Activated CD4-positive, alpha-beta memory T cell treated with anti-CD3 and anti-CD28 coated beads, Interleukin-2, amount 10 ng/mL, durations not matched to agents 7 days and 5 days (primary cell): ENCODE data around the gene SNRPD3. TPM values are rescaled to one million over a fixed set of nuclear protein-coding genes. Genes with fewer than 3 reads are reported as not detected.
"Not testable (repeated sequence)": the region's sequence is repeated elsewhere in the genome, so short reads cannot be mapped to it uniquely, and the experiment has no call there.

ENCODE experiments used
- CTCF ChIA-PET: fragments of 350-600 bp; sonication (Branson Sonifier 250); formaldehyde crosslinking; loops from one replicate; lab custom pipeline; 2021; ENCODE audit warnings: antibody characterized with exemption, inconsistent platforms; lab: Charles Lee
- POLR2A ChIA-PET: fragments of 350-600 bp; sonication (Branson Sonifier 250); formaldehyde crosslinking; loops from one replicate; lab custom pipeline; 2021; ENCODE audit warnings: antibody characterized with exemption; lab: Charles Lee
- DNase-seq: peaks from one replicate; pipeline ENCODE4 v3.0.0-alpha.2; 2020
- H3K27ac Mint-ChIP-seq: one replicate; pipeline ENCODE4 v1.8.0; 2021; ENCODE audit warnings: mild to moderate bottlenecking, mixed read lengths
- H3K27me3 Mint-ChIP-seq: one replicate; pipeline ENCODE4 v1.8.0; 2021; ENCODE audit warnings: mixed read lengths
- H3K36me3 Mint-ChIP-seq: one replicate; pipeline ENCODE4 v1.8.0; 2021; ENCODE audit warnings: low read depth, mixed read lengths
- H3K4me1 Mint-ChIP-seq: one replicate; pipeline ENCODE4 v1.8.0; 2021; ENCODE audit warnings: mixed read lengths
- H3K4me3 Mint-ChIP-seq: one replicate; pipeline ENCODE4 v1.8.0; 2021; ENCODE audit warnings: mild to moderate bottlenecking, mixed read lengths
- H3K9me3 Mint-ChIP-seq: one replicate; pipeline ENCODE4 v1.8.0; 2021; ENCODE audit warnings: mixed read lengths
- total RNA-seq, 2 experiments: library from RNA; stranded (reverse); gene quantifications; one replicate each; pipeline ENCODE4 v1.2.3, GENCODE V29; 2021

SNRPD3 gene
- total RNA-seq, 2 experiments from 2014 or later = 87.1 to 93.5 TPM

DNA sequence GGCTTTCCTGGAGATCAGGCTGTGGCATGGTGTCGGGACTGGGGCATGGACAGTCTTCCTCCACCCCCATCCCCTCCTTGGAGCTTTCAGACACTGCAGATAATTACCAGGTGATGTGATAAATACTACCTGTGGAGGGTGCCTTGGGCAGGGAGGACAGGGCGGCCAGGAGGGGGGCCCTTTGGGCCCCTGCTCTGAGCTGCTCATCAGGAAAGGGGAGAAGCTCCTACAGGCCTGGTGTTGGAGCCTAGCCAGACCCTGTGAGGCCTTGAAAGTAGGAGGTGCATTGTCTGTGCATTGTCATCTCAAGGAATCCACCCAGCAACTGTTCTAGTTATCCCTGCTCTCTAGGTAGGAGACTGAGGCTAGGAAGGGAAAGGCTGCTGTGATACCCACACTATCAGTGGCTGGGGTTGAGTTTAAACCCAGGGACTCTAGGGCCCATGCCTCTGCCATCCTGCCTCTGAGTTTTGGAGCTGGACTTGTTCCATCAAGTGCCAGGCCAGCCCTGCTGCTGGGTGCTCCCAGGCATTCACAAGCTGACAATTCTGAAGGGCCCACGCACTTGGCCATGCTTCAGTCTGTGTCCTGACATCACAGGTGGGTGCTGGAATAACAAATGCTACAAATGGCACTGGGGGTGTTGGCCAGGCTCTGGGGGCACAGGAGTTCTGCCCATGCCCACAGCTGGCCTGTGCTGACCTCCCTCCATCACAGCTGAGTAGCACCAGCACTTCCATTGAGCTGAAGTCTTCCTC is 44.3 kb downstream of the SNRPD3 start:
- DNase-seq, H3K27me3 Mint-ChIP-seq, H3K9me3 Mint-ChIP-seq, H3K36me3 Mint-ChIP-seq, H3K27ac Mint-ChIP-seq, H3K4me3 Mint-ChIP-seq, CTCF ChIA-PET: not testable (repeated sequence)
- H3K4me1 Mint-ChIP-seq = peaks cover 46% of the 10 kb centered on the region
- POLR2A ChIA-PET = interaction anchor here (2.3 kb wide), 1 partner anchor 45 kb away, joined by 6 read pairs; the partner anchor contains the start of gene GUCD1

DNA sequence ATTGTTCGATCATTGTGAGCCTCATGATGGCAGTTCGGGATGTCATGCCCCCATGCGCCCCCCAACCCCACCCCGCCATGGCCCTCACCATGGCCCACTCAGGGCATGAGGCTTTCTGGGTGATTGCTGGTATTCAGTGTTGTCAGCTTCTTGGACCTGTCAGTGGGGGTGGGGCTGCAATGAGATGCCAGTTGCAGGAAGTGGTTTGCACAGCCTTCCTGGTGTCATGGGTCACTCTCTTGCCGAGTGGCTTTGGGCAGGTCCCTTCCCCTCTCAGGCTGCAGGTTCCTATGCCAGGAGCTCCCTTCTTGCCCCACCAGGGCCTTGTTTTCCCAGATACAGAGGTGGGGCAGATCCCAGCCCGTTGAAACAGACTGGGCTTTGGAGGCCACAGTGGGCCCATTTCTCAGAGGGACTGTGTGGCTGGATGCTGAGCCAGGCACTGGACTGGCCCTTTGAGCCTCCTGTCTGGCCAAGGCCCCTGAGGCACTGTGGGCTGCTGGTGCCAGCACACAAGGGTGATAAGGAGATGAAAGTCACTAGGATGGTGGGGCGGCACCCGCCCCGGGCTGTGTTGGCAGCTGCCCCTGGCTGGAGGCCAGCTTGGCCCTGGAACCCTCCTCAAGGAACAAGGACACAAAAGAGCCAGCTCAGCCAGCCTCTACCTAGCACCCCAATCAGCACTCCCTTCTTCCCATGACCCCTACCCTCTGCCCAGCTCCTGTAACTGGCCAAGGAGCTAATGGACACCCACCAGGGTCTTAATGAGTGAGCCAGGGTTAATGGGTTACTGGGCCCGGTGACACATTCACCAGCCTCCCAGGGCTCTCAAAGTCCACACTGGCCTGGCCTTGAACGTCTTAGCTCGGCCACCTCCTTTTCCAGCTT is 45.7 kb downstream of the SNRPD3 start:
- Mint-ChIP-seq H3K27me3 (no peaks in the 10 kb centered on the region), H3K36me3 (no peaks in the 10 kb centered on the region), H3K4me1 (peaks cover 50% of the 10 kb centered on the region), H3K4me3 (no peak overlapping the region), H3K27ac (peak overlapping the region; percentile 63), H3K9me3 (no peaks in the 10 kb centered on the region)
- CTCF ChIA-PET = interaction anchor here (0.5 kb wide), 1 partner anchor 455 kb away, joined by 3 read pairs; no protein-coding TSS in a partner anchor
- peak; percentile 63 for DNase-seq
- POLR2A ChIA-PET = interaction anchor here (0.7 to 2.3 kb wide), 3 partner anchors 9 to 48 kb away, joined by 4 to 6 read pairs (median 5); partner anchors contain the start of genes GUCD1 and LRRC75B

DNA sequence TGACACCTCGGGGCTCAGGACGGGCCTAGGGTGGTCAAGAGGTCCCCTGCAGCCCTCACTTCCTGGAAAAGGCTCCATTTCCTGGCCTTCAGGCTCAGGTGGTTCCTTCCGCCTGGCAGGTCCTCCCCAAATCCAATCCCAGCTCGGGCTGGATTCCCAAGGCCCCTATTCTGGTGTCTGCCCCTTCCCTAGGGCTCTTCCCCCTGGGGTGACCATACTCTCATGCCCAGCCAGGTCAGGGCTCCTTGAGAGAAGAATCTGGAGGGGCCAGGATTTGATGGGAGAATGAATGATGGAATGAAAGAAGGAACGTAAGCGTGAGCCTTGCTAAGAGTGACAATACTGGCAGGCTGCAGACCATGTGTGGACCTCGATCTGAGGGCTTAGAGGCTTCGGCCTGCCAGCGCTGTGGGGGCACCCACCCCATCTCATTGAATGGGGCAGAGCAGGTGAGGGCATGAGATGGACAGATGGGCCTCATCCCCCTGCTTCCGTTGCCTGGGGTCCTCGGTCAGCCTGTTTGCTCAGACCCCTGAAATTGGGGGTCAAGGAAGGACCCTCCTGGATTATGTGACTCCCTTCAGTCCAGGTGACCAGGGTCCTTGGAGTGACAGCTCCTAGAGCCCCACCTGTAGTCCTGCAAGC is 46.4 kb downstream of the SNRPD3 start:
- H3K27ac Mint-ChIP-seq = peak overlapping the region; percentile 16
- H3K36me3 Mint-ChIP-seq, H3K9me3 Mint-ChIP-seq, CTCF ChIA-PET, DNase-seq, H3K27me3 Mint-ChIP-seq, H3K4me3 Mint-ChIP-seq: not testable (repeated sequence)
- POLR2A ChIA-PET = interaction anchor here (0.7 to 1.5 kb wide), 2 partner anchors 9 to 49 kb away, joined by 4 to 5 read pairs; partner anchors contain the start of gene LRRC75B
- H3K4me1 Mint-ChIP-seq = peaks cover 51% of the 10 kb centered on the region

DNA sequence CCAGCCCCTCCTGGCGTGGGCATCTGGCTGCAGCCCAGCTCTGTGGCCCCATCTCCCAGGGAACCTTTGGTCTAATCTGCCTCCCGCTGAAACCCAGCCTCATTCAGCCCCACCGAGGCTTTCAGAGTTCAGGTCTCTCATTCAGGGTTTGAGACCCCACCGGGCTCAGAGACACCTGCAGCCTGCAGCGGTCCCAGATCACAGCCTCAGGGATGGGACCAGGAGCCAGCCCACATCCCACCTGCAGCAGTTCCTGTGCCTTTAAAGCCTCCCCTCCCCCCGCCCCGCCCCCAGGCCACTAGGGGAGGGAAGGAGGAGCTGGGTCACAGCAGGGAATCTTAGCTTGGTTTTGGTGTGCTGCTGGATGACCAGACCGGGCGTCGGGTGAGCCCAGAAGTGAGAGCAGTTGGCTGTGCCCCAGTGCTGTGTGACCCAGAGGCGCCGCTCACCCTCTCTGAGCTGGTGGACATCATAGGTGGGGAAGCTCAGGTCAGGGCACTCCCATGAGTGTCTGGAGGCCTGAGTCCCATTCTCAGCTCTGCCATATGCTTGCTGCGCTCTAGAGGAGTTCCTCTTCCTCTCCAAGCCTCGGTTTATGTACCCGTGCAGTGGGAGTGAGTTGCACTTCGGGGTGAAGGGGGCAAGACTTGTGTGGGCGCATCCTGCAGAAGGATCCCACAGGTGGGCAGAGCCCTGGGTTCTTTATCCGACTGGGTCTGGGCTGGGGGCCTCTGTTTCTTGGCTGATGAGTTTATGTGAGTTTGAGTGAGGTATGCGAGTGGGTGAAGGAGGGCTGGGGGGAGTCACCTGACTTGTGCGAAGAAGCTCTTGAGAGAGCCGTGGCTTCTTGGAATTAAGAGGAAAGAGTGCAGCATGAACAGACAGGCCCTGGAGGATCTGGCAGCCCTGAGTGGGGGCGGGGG is 47.3 kb downstream of the SNRPD3 start, which contains the start of gene GGT1:
Gene GGT1, plus strand, starts transcription at position 347 of the 923 bp plus-strand sequence. CDS start 7,889 bp downstream, outside the sequence.
- CTCF ChIA-PET = not testable (repeated sequence)

DNA sequence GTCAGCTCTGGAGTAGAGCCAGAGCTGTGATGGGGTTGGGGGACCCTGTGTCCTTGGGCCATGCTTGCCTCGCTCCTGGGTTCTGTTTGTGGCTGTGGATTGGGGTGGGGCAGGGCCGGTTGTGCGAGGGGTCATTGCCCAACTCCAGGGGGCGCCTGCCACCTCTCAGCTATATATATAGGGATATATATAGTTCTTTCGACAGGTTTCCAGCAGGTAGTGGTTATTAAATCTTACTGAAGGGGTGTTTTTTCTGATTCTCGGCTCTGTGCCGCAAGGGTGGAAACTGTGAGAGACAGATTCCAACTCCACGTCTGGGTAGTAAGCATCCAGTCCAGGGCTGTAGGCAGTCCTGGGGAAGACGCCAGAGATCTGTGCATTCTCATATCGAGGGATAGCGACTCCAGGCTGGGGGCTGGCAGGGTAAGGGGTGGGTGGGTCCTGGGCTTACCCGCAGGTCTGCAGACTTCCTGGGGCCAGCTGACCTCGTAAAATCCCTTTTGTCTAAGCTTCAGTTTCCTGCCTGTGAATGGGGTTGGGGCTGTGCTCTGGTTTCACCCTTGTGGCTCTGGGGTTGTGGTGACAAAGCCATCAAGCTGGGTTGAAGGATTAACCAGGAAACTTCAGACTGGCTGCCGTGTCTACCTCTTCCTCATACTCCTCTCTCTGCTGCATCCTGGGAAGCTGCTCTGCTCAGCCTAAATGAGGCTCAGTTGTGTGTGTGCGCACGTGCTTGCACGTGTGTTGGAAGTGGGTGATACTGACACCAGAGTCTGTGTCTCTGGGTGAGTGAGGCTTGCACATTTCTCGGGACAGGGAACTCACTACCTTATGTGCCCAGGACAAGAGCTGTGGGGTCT is 48.2 kb downstream of the SNRPD3 start:
- H3K36me3 Mint-ChIP-seq, H3K27me3 Mint-ChIP-seq, H3K9me3 Mint-ChIP-seq, CTCF ChIA-PET: not testable (repeated sequence)
- POLR2A ChIA-PET = interaction anchor here (1.0 kb wide), 1 partner anchor 49 kb away, joined by 3 read pairs; the partner anchor contains the start of gene GUCD1
- DNase-seq = peak; percentile 43
- H3K4me1 Mint-ChIP-seq = peaks cover 66% of the 10 kb centered on the region
- H3K4me3 Mint-ChIP-seq = peak overlapping the region; percentile 57
- peak overlapping the region; percentile 86 for H3K27ac Mint-ChIP-seq

More for the DNA sequence above, 47.3 kb downstream of the SNRPD3 start, which contains the start of gene GGT1:
- Mint-ChIP-seq H3K27ac (peak within 1 kb of the TSS; percentile 86), H3K4me1 (peaks cover 57% of the 10 kb centered on the region), H3K4me3 (peak within 1 kb of the TSS; percentile 57)
- H3K36me3 Mint-ChIP-seq, H3K9me3 Mint-ChIP-seq, H3K27me3 Mint-ChIP-seq, POLR2A ChIA-PET, DNase-seq: not testable (repeated sequence)

DNA sequence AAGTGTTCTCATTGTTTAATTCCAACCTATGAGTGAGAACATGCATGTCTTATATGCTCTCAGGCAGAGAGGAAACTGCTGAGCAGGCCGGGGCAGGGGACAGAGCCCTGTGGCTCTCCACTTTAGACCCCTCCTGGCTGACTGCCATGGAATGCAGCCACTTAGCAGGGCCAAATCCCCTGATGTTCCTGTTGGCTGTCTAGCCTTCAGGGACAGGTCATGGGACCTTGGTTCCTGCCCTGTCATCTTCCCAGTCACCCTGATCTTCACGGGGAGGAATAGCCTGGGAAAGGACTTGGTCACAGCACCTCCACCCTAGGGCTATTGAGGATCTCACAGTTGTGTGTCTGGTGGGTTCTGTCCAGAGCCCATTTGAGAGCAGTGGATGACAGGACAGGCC is 50.5 kb downstream of the SNRPD3 start:
- H3K36me3 Mint-ChIP-seq, DNase-seq, POLR2A ChIA-PET, H3K4me3 Mint-ChIP-seq, H3K27me3 Mint-ChIP-seq, CTCF ChIA-PET, H3K9me3 Mint-ChIP-seq: not testable (repeated sequence)
- H3K4me1 Mint-ChIP-seq = peaks cover 55% of the 10 kb centered on the region
- H3K27ac Mint-ChIP-seq = peak overlapping the region; percentile 63

DNA sequence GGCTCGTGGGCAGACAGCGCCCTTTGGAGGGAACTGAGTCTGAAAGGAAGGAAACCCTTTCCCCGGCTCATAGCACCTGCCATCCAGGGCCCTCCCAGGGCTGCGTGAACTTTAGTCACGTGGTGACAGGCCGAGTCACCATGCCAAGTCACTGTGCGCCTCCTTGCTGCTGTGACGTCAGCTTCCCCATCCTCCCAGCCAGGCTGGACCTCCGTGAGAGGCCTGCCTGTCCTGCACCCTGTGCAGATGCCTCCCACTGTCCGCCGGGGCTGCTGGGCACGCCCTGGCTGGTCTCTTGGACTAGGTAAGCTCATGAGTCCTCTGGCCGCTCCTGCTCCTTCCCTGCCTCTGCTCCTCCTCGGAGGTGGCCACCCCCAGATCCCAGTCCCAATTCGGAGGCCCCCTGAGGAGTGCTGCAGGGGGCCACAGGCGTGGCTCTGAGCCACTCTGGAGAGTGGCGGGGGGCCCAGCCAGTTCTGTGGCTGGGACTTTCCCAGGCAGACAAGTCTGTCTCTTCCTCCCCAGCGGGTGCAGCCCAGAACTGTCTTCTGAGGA is 51.7 kb downstream of the SNRPD3 start:
- peak; percentile 79 for DNase-seq
- H3K9me3 Mint-ChIP-seq, H3K27me3 Mint-ChIP-seq, H3K36me3 Mint-ChIP-seq: not testable (repeated sequence)
- Mint-ChIP-seq H3K4me3 (peak overlapping the region; percentile 97), H3K4me1 (peaks cover 43% of the 10 kb centered on the region), H3K27ac (peak overlapping the region; percentile 97)
- ChIA-PET POLR2A (interaction anchor here (0.7 to 1.0 kb wide), 2 partner anchors 48 to 53 kb away, joined by 4 read pairs; partner anchors contain the start of gene GUCD1), CTCF (interaction anchor here (0.6 kb wide), 1 partner anchor 11 kb away, joined by 3 read pairs; no protein-coding TSS in a partner anchor)

DNA sequence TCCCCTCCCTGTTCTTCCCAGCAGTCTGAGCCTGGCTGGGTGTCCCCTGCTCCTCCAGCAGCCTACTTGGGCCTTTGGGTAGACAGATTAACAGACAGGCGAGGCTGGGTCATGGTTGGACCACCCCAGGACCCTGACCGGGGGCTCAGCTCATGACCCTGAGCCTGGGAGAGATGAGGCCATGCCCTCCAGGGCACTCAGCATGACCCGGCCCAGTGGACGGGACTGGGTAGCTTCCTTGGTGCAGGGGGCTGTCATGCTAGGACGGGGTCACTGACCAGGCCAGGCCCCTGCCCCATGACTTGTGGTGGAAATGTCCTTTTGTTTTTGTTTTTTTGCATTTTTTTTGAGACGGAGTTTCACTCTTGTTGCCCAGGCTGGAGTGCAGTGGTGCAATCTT is 52.5 kb downstream of the SNRPD3 start:
- Mint-ChIP-seq H3K27ac (peak overlapping the region; percentile 97), H3K4me3 (peak overlapping the region; percentile 97), H3K4me1 (peaks cover 39% of the 10 kb centered on the region)
- not testable (repeated sequence) for DNase-seq, H3K9me3 Mint-ChIP-seq, H3K27me3 Mint-ChIP-seq, H3K36me3 Mint-ChIP-seq
- ChIA-PET POLR2A (interaction anchor here (0.6 kb wide), 1 partner anchor 194 kb away, joined by 4 read pairs; no protein-coding TSS in a partner anchor), CTCF (interaction anchor here (0.6 kb wide), 1 partner anchor 48 kb away, joined by 3 read pairs; no protein-coding TSS in a partner anchor)

DNA sequence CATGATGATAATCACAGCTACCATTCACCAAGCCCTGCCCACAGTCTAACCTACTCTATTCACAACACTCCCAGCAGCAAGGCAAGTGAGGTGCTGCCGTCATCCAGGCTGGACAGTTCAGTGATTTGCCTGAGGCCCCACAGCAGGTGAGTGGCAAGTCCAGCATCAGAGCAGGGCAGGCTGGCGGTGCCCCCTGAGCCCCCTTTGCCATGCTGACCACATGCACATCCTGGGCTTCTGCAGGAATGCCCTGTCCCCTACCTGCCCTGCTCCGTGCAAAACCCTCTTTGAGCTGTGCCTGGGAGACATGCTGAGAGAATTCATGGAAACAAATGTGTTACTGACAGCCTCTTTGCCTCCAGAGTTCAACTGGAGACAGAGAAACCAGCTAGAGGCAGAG is 54.1 kb downstream of the SNRPD3 start:
- H3K9me3 Mint-ChIP-seq, H3K36me3 Mint-ChIP-seq, H3K27ac Mint-ChIP-seq, CTCF ChIA-PET, H3K4me3 Mint-ChIP-seq, DNase-seq, POLR2A ChIA-PET, H3K27me3 Mint-ChIP-seq: not testable (repeated sequence)
- H3K4me1 Mint-ChIP-seq = peaks cover 24% of the 10 kb centered on the region

DNA sequence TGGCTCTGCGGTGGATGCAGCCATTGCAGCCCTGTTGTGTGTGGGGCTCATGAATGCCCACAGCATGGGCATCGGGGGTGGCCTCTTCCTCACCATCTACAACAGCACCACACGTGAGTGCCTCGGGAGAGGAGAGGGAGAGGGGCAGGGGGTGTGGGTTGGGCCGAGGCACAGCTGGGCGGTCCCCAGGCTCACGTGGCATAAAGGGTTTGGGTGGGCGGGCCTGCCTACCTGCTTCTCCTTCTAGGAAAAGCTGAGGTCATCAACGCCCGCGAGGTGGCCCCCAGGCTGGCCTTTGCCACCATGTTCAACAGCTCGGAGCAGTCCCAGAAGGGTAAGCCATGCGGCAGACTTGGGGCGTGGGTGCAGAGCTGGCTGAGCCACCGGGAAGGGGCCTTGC is 59.0 kb downstream of the SNRPD3 start:
- CTCF ChIA-PET, H3K27me3 Mint-ChIP-seq, H3K4me3 Mint-ChIP-seq, H3K4me1 Mint-ChIP-seq, DNase-seq, POLR2A ChIA-PET, H3K9me3 Mint-ChIP-seq, H3K27ac Mint-ChIP-seq, H3K36me3 Mint-ChIP-seq: not testable (repeated sequence)

DNA sequence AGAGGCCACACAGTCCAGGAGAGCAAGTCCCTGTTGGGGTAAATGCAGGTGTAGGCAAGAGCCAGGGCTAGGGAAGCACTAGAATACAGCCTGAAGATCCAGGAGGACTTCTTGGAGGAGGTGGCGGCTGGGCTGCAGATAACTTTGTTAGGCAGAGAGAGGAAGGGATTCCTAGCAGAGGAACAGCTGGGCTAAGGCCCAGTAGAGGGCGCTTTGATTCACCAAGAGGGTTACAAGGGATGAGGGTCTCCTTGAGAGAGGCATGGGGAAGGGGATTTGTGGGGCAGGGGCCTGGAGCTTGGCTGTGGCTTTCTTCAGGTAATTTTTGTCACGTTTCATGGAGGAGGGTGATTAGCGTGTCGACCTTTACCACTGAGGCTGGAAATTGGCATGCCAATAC is 65.4 kb downstream of the SNRPD3 start:
- H3K27ac Mint-ChIP-seq, CTCF ChIA-PET, H3K4me3 Mint-ChIP-seq, POLR2A ChIA-PET, H3K27me3 Mint-ChIP-seq, H3K4me1 Mint-ChIP-seq, DNase-seq, H3K9me3 Mint-ChIP-seq: not testable (repeated sequence)
- peaks cover 11% of the 10 kb centered on the region for H3K36me3 Mint-ChIP-seq
